Gastroesophageal sphincter (tissue), 4 donors: ENCODE results near the gene LGALSL. TPM values are rescaled to one million over a fixed set of nuclear protein-coding genes. Genes with fewer than 3 reads are reported as not detected.
A peak's percentile ranks its signal among the peaks of the same experiment; 100 is the strongest.
"Not testable (repeated sequence)": the region's sequence is repeated elsewhere in the genome, so short reads cannot be mapped to it uniquely, and the experiment has no call there.

Experiments used
- ATAC-seq: fragments of 150-250 bp; one replicate; pipeline ENCODE4 v1.9.1; 2016; ENCODE audit warnings: mild to moderate bottlenecking, moderate library complexity
- H3K27ac ChIP-seq, 4 donors: fragments of 200-600 bp; sonication (generic) in 3 of 4; 1 replicate in 3 of 4; 2 replicates in 1 of 4; pipeline ENCODE4 v1.5.1; 2016 to 2019
- H3K27me3 ChIP-seq: fragments of 200-600 bp; sonication (generic); one replicate; pipeline ENCODE4 v1.5.1; 2019
- H3K36me3 ChIP-seq, 2 donors: fragments of 200-600 bp; sonication (generic); one replicate each; pipeline ENCODE4 v1.5.1; 2019; ENCODE audit warnings: control low read depth in 1 of 2
- H3K4me1 ChIP-seq, 3 donors: fragments of 200-600 bp; sonication (generic); 1 replicate in 2 of 3; 2 replicates in 1 of 3; pipeline ENCODE4 v1.5.1; 2016 to 2019; ENCODE audit warnings: control low read depth in 2 of 3
- H3K4me3 ChIP-seq, 2 donors: fragments of 200-600 bp; sonication (generic); one replicate each; pipeline ENCODE4 v1.5.1; 2019; ENCODE audit warnings: mild to moderate bottlenecking in 1 of 2, moderate library complexity in 1 of 2
- H3K9me3 ChIP-seq, 3 donors: fragments of 200-600 bp; sonication (generic); one replicate each; pipeline ENCODE4 v1.5.1; 2017 to 2019; ENCODE audit warnings: control low read depth in 2 of 3
- CTCF ChIP-seq, 4 experiments: fragments of 200-600 bp in 2 of 4; fragments of 450-650 bp in 2 of 4; sonication (generic) in 1 of 4; IDR thresholded peaks; one replicate each; pipeline ENCODE4 v1.5.1; 2017 to 2019; ENCODE audit warnings: antibody characterized with exemption in 4 of 4, mild to moderate bottlenecking in 2 of 4, moderate library complexity in 2 of 4
- EP300 ChIP-seq: sonication (generic); formaldehyde crosslinking; IDR thresholded peaks from one replicate; pipeline ENCODE4 v1.6.1; 2017; ENCODE audit warnings: antibody characterized with exemption, mild to moderate bottlenecking
- POLR2A ChIP-seq, 2 donors: fragments of 450-650 bp; IDR thresholded peaks; one replicate each; pipeline ENCODE4 v1.6.1; 2017; ENCODE audit warnings: antibody characterized with exemption in 2 of 2, mild to moderate bottlenecking in 2 of 2, moderate library complexity in 1 of 2
- POLR2AphosphoS5 ChIP-seq: sonication (generic); formaldehyde crosslinking; IDR thresholded peaks from one replicate; pipeline ENCODE4 v1.6.1; 2017; ENCODE audit warnings: antibody characterized with exemption
- WGBS, 2 donors: methylation state at CpG; one replicate each; pipeline ENCODE4 v1.1.5; 2018; ENCODE audit warnings: low coverage in 1 of 2; 5-methylcytosine and 5-hydroxymethylcytosine counted together
- total RNA-seq, 4 donors: library from RNA; depleted of rRNA; stranded (reverse); fragments of >200 nt; gene quantifications; one replicate each; pipeline ENCODE4 v1.1.0, GENCODE V29; 2016

The LGALSL gene
- total RNA-seq, 4 donors from 2014 or later: 8.3 to 18.1 (median 12.8) TPM

GRCh38 chr2:64442277-64442676 lies 11.7 kb upstream of the LGALSL start:
- no peak for ATAC-seq
- Histone ChIP-seq H3K4me1 (peaks cover 0 to 7% (median 0%) of the 10 kb centered on the region in 3 donors), H3K36me3 (no peaks in the 10 kb centered on the region), H3K4me3 (no peak overlapping the region), H3K27ac (no peak overlapping the region), H3K9me3 (no peaks in the 10 kb centered on the region), H3K27me3 (no peaks in the 10 kb centered on the region)
- 94 to 96% methylated on average over 2 to 4 of the region's 4 CpGs for WGBS, 2 donors
- TF ChIP-seq CTCF (IDR thresholded peaks at IDR 0.05) (no peak), EP300 (no peak), POLR2AphosphoS5 (no peak), POLR2A (IDR thresholded peaks at IDR 0.05) (no peak)

GRCh38 chr2:64442801-64443429 lies 11.0 kb upstream of the LGALSL start:
- no peak for TF ChIP-seq CTCF (IDR thresholded peaks at IDR 0.05)
- no peak for TF ChIP-seq EP300
- TF ChIP-seq POLR2AphosphoS5: no peak
- TF ChIP-seq POLR2A (IDR thresholded peaks at IDR 0.05): no peak
- no peak for ATAC-seq
- Histone ChIP-seq H3K4me1 (peaks cover 0 to 13% (median 0%) of the 10 kb centered on the region in 3 donors), H3K27ac (no peak overlapping the region), H3K9me3 (no peaks in the 10 kb centered on the region), H3K4me3 (no peak overlapping the region), H3K27me3 (no peaks in the 10 kb centered on the region), H3K36me3 (no peaks in the 10 kb centered on the region)
- WGBS, 2 donors: 54% methylated on average over 5 of the region's 7 CpGs

GRCh38 chr2:64445970-64446369 lies 8.0 kb upstream of the LGALSL start:
- not testable (repeated sequence) for ATAC-seq, H3K9me3 ChIP-seq, H3K36me3 ChIP-seq, H3K27me3 ChIP-seq, H3K4me3 ChIP-seq, H3K27ac ChIP-seq
- H3K4me1 ChIP-seq: peaks cover 0 to 13% (median 0%) of the 10 kb centered on the region in 3 donors

- TF ChIP-seq POLR2AphosphoS5 (no peak), CTCF (IDR thresholded peaks at IDR 0.05) (no peak), EP300 (no peak), POLR2A (IDR thresholded peaks at IDR 0.05) (no peak)
- Histone ChIP-seq H3K36me3 (no peaks in the 10 kb centered on the region), H3K27ac (peak overlapping the region in 1 of 4 donors; percentile 30), H3K4me1 (peaks cover 0 to 9% (median 0%) of the 10 kb centered on the region in 3 donors), H3K27me3 (no peaks in the 10 kb centered on the region), H3K4me3 (no peak overlapping the region), H3K9me3 (no peaks in the 10 kb centered on the region)
- ATAC-seq: no peak
- WGBS, 2 donors: 54 to 95% methylated on average over 2 of the region's 2 CpGs
Measured at GRCh38 chr2:64447317-64448040, 6.5 kb upstream of the LGALSL start.

GRCh38 chr2:64448041-64448426 lies 5.9 kb upstream of the LGALSL start:
- no peaks in the 10 kb centered on the region for H3K36me3 ChIP-seq
- no peak overlapping the region for H3K4me3 ChIP-seq
- peak overlapping the region in 1 of 4 donors; percentile 30 for H3K27ac ChIP-seq
- H3K4me1 ChIP-seq: peaks cover 0 to 14% (median 3%) of the 10 kb centered on the region in 3 donors
- no peak for ATAC-seq
- 46 to 75% methylated on average over 6 to 7 of the region's 7 CpGs for whole genome bisulfite sequencing, 2 donors
- TF ChIP-seq EP300 (no peak), CTCF (IDR thresholded peaks at IDR 0.05) (no peak), POLR2AphosphoS5 (no peak), POLR2A (IDR thresholded peaks at IDR 0.05) (no peak)
- no peaks in the 10 kb centered on the region for H3K27me3 ChIP-seq
- H3K9me3 ChIP-seq: no peaks in the 10 kb centered on the region
